Loucy (cell line): ENCODE data around the gene PPM1B.

Source experiments
- H2AFZ ChIP-seq: fragments of 200-600 bp; sonication (generic); 2 replicates; pipeline ENCODE4 v1.6.0; 2016; ENCODE audit warnings: antibody characterized with exemption, mild to moderate bottlenecking, low read length, moderate library complexity
- H3F3A ChIP-seq: fragments of 200-600 bp; 2 replicates; pipeline ENCODE4 v1.6.0; 2016; ENCODE audit warnings: antibody characterized with exemption, low read depth, mild to moderate bottlenecking
- H3K27me3 ChIP-seq: fragments of 200-600 bp; sonication (generic); 2 replicates; pipeline ENCODE4 v1.6.1; 2014; ENCODE audit warnings: low read length, mild to moderate bottlenecking; ENCODE audit not compliant: insufficient read depth, poor library complexity, severe bottlenecking
- H3K36me3 ChIP-seq: fragments of 200-600 bp; sonication (generic); 2 replicates; pipeline ENCODE4 v1.6.1; 2016; ENCODE audit warnings: low read length; ENCODE audit not compliant: insufficient read depth
- H3K4me1 ChIP-seq: fragments of 200-600 bp; sonication (generic); 2 replicates; pipeline ENCODE4 v1.5.1; 2014; ENCODE audit warnings: low read length, mild to moderate bottlenecking; ENCODE audit not compliant: insufficient read depth, poor library complexity, severe bottlenecking
- H3K4me2 ChIP-seq: fragments of 200-600 bp; sonication (generic); 2 replicates; pipeline ENCODE4 v1.6.0; 2014; ENCODE audit warnings: antibody characterized with exemption, low read length, low read depth, mild to moderate bottlenecking; ENCODE audit not compliant: poor library complexity, severe bottlenecking
- H3K4me3 ChIP-seq: fragments of 200-600 bp; sonication (generic); 2 replicates; pipeline ENCODE4 v1.5.1; 2014; ENCODE audit warnings: low read length, mild to moderate bottlenecking, mixed read lengths; ENCODE audit not compliant: poor library complexity, severe bottlenecking
- H3K79me2 ChIP-seq: fragments of 200-600 bp; sonication (generic); 2 replicates; pipeline ENCODE4 v1.6.1; 2014; ENCODE audit warnings: low read length; ENCODE audit not compliant: insufficient read depth
- H3K9ac ChIP-seq: fragments of 200-600 bp; sonication (generic); 2 replicates; pipeline ENCODE4 v1.6.0; 2014; ENCODE audit warnings: mild to moderate bottlenecking, low read depth, low read length, moderate library complexity; ENCODE audit not compliant: poor library complexity, severe bottlenecking
- H3K9me2 ChIP-seq: fragments of 200-600 bp; sonication (generic); replicated peaks from 2 replicates; pipeline ENCODE4 v1.6.1; 2016; ENCODE audit warnings: low read depth, low read length, mixed read lengths
- H3K9me3 ChIP-seq: fragments of 200-600 bp; sonication (generic); 2 replicates; pipeline ENCODE4 v1.6.1; 2014; ENCODE audit warnings: mild to moderate bottlenecking, antibody characterized with exemption, low read length, low read depth; ENCODE audit not compliant: insufficient read depth
- H4K20me1 ChIP-seq: fragments of 200-600 bp; sonication (generic); 2 replicates; pipeline ENCODE4 v1.6.0; 2014; ENCODE audit warnings: antibody characterized with exemption, low read length, mild to moderate bottlenecking; ENCODE audit not compliant: insufficient read depth, poor library complexity, severe bottlenecking
- EZH2phosphoT487 ChIP-seq: fragments of 200-600 bp; IDR thresholded peaks from 2 replicates; pipeline ENCODE4 v1.6.1; 2018; ENCODE audit warnings: antibody characterized with exemption, mild to moderate bottlenecking, moderate library complexity, borderline replicate concordance
- TF ChIP-seq, protein P1 (sequence below): fragments of 200-600 bp; sonication (generic); conservative IDR thresholded peaks from 2 replicates; pipeline ENCODE4 v1.5.1; 2014; ENCODE audit warnings: mild to moderate bottlenecking, antibody characterized with exemption, low read length

The PPM1B gene

DNA sequence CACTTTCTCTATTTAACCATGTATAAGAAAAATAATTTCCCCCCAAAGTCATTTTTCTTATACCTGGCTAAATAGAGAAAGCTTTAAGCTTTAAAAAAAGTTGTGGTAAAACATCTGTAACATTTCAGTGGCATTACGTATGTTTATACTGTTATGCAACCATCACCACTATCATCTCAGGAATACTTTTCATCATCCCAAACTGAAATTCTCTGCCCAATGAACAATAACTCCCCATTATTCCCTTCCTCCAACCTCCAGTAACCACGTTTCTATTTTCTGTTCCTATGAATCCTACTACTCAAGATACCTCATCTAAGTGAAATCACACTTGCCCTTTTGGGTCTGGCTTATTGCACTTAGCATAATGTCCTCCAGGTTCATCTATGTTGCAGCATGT lies 104.9 kb downstream of the PPM1B start:
- H3K4me2 ChIP-seq: no peak overlapping the region
- H3K9ac ChIP-seq: no peak overlapping the region
- no peaks in the 10 kb centered on the region for H3K27me3 ChIP-seq
- no peaks in the 10 kb centered on the region for H3K9me3 ChIP-seq
- H3K4me3 ChIP-seq: no peak overlapping the region
- H3K4me1 ChIP-seq: no peaks in the 10 kb centered on the region
- no peaks in the 10 kb centered on the region for H3K36me3 ChIP-seq
- H3K79me2 ChIP-seq: no peaks in the 10 kb centered on the region
- no peak overlapping the region for H2AFZ ChIP-seq
- no peaks in the 10 kb centered on the region for H3F3A ChIP-seq
- no peaks in the 10 kb centered on the region for H4K20me1 ChIP-seq
- H3K9me2 ChIP-seq: no peaks in the 10 kb centered on the region
- no peak for TF ChIP-seq EZH2phosphoT487
- TF ChIP-seq, protein P1, sequence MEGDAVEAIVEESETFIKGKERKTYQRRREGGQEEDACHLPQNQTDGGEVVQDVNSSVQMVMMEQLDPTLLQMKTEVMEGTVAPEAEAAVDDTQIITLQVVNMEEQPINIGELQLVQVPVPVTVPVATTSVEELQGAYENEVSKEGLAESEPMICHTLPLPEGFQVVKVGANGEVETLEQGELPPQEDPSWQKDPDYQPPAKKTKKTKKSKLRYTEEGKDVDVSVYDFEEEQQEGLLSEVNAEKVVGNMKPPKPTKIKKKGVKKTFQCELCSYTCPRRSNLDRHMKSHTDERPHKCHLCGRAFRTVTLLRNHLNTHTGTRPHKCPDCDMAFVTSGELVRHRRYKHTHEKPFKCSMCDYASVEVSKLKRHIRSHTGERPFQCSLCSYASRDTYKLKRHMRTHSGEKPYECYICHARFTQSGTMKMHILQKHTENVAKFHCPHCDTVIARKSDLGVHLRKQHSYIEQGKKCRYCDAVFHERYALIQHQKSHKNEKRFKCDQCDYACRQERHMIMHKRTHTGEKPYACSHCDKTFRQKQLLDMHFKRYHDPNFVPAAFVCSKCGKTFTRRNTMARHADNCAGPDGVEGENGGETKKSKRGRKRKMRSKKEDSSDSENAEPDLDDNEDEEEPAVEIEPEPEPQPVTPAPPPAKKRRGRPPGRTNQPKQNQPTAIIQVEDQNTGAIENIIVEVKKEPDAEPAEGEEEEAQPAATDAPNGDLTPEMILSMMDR: no peak

- H3K4me2 ChIP-seq: no peak overlapping the region
- H4K20me1 ChIP-seq: no peaks in the 10 kb centered on the region
- H3K79me2 ChIP-seq: no peaks in the 10 kb centered on the region
- H3K36me3 ChIP-seq: no peaks in the 10 kb centered on the region
- TF ChIP-seq, protein P1: no peak
- TF ChIP-seq EZH2phosphoT487: no peak
- no peak overlapping the region for H3K9ac ChIP-seq
- H3K4me1 ChIP-seq: no peaks in the 10 kb centered on the region
- no peaks in the 10 kb centered on the region for H3K27me3 ChIP-seq
- H3K4me3 ChIP-seq: no peak overlapping the region
- H2AFZ ChIP-seq: no peak overlapping the region
- no peaks in the 10 kb centered on the region for H3K9me3 ChIP-seq
- no peaks in the 10 kb centered on the region for H3F3A ChIP-seq
- no peaks in the 10 kb centered on the region for H3K9me2 ChIP-seq
Measured at GRCh38 chr2:44275927-44276303, 107.2 kb downstream of the PPM1B start.

- Histone ChIP-seq H3K4me3 (no peak overlapping the region), H3K36me3 (no peaks in the 10 kb centered on the region), H3K27me3 (no peaks in the 10 kb centered on the region), H4K20me1 (no peaks in the 10 kb centered on the region), H2AFZ (no peak overlapping the region), H3K9ac (no peak overlapping the region), H3K4me2 (no peak overlapping the region), H3K9me2 (no peaks in the 10 kb centered on the region), H3F3A (no peaks in the 10 kb centered on the region), H3K4me1 (no peaks in the 10 kb centered on the region), H3K9me3 (no peaks in the 10 kb centered on the region), H3K79me2 (no peaks in the 10 kb centered on the region)
- TF ChIP-seq, protein P1: no peak
Measured at GRCh38 chr2:44277541-44277940, 108.9 kb downstream of the PPM1B start.
